HL-60/S4 treated with phorbol 12-myristate 13-acetate at 8.2 ng/mL for 4 days and 3 days (cell line): ENCODE results near the gene BLOC1S3.

Experiments used
- in situ Hi-C: fragments of 300-500 bp; cut with MboI; formaldehyde crosslinking; loops from 2 replicates; pipeline ENCODE4 v1.15.0; 2022; ENCODE audit warnings: low sequenced_read_pairs

BLOC1S3 gene

GRCh38 chr19:45160870-45161737 is 17.5 kb upstream of the BLOC1S3 start, which contains the start of gene NKPD1:
Gene NKPD1, minus strand, starts transcription at chr19:45160982. Its CDS starts 832 bp downstream, at chr19:45160150.
- in situ Hi-C loops = no loop called here

GRCh38 chr19:45161738-45162607 is 16.6 kb upstream of the BLOC1S3 start:
- in situ Hi-C loops = no loop called here

GRCh38 chr19:45162608-45163143 is 15.9 kb upstream of the BLOC1S3 start:
- in situ Hi-C loops = no loop called here

GRCh38 chr19:45163156-45163555 is 15.4 kb upstream of the BLOC1S3 start:
- in situ Hi-C loops = no loop called here

- in situ Hi-C loops = no loop called here
Observed at GRCh38 chr19:45163751-45164460, 14.7 kb upstream of the BLOC1S3 start.

- in situ Hi-C loops = no loop called here
Observed at GRCh38 chr19:45164577-45165335, 13.8 kb upstream of the BLOC1S3 start.

- in situ Hi-C loops = no loop called here
Observed at GRCh38 chr19:45166723-45167252, 11.8 kb upstream of the BLOC1S3 start.

GRCh38 chr19:45168767-45169351 is 9.7 kb upstream of the BLOC1S3 start:
- in situ Hi-C loops = no loop called here

- in situ Hi-C loops = no loop called here
Observed at GRCh38 chr19:45169602-45170001, 9.0 kb upstream of the BLOC1S3 start.

GRCh38 chr19:45170146-45171106 is 8.2 kb upstream of the BLOC1S3 start:
- in situ Hi-C loops = no loop called here

- in situ Hi-C loops = no loop called here
Observed at GRCh38 chr19:45171211-45171623, 7.4 kb upstream of the BLOC1S3 start.

- in situ Hi-C loops = no loop called here
Observed at GRCh38 chr19:45172173-45172572, 6.4 kb upstream of the BLOC1S3 start.

- in situ Hi-C loops = no loop called here
Observed at GRCh38 chr19:45172611-45173208, 5.9 kb upstream of the BLOC1S3 start.

- in situ Hi-C loops = no loop called here
Observed at GRCh38 chr19:45173816-45174215, 4.8 kb upstream of the BLOC1S3 start.

GRCh38 chr19:45175515-45176345 is 2.9 kb upstream of the BLOC1S3 start:
- in situ Hi-C loops = no loop called here

GRCh38 chr19:45177817-45178261 is 745 bp upstream of the BLOC1S3 start, which contains the start of gene TRAPPC6A:
Gene TRAPPC6A, minus strand, starts transcription at chr19:45178237. Its CDS starts 19 bp downstream, at chr19:45178218.
- in situ Hi-C loops = no loop called here
